ENCODE results near the gene MAP3K9. TPM values are rescaled to one million over a fixed set of nuclear protein-coding genes. Genes with fewer than 3 reads are reported as not detected.

MAP3K9 gene
- total RNA-seq, 2 experiments from 2014 or later: 4.2 to 6.4 TPM

DNA sequence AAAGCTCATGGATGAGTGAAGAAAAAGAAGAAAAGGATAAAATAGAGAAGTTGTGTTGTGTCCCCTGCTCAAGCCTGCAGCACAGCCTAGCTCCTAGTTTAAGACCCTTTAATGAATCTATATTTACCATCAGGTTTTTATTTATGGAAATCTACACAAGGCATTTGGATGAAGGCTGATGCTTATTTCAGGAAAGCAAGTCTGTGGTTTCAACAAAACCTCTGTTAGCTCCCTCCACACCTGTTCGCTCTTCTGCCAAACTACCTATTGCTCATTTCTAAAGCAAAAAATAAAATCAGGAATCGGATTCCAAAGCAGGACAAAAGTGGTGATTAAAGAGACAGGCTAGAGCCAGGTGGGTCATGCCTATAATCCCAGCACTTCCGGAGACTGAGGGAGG, 18.9 kb upstream of the MAP3K9 start:
- Histone ChIP-seq H3K9me3 (ENCODE audit: low read length) (no peaks in the 10 kb centered on the region), H3K27ac (ENCODE audit: low read depth, low read length, poor library complexity, severe bottlenecking) (no peak overlapping the region), H3K4me1 (ENCODE audit: insufficient read depth, low read length, poor library complexity, severe bottlenecking) (no peaks in the 10 kb centered on the region), H4K20me1 (ENCODE audit: insufficient read depth, low read length) (no peaks in the 10 kb centered on the region), H2AFZ (ENCODE audit: low read length) (no peak overlapping the region), H3K4me2 (ENCODE audit: low read length) (no peak overlapping the region), H3K79me2 (ENCODE audit: insufficient read depth, low read depth, low read length) (no peaks in the 10 kb centered on the region), H3K4me3 (ENCODE audit: low read depth, low read length, poor library complexity, severe bottlenecking) (no peak overlapping the region), H3K36me3 (ENCODE audit: insufficient read depth, low read length) (no peaks in the 10 kb centered on the region), H3K9me2 (ENCODE audit: insufficient read depth, low read length) (no peaks in the 10 kb centered on the region)
- intact Hi-C loops (cut with micrococcal nuclease; ENCODE audit: unreplicated experiment): no loop called here
- TF ChIP-seq, protein P1, sequence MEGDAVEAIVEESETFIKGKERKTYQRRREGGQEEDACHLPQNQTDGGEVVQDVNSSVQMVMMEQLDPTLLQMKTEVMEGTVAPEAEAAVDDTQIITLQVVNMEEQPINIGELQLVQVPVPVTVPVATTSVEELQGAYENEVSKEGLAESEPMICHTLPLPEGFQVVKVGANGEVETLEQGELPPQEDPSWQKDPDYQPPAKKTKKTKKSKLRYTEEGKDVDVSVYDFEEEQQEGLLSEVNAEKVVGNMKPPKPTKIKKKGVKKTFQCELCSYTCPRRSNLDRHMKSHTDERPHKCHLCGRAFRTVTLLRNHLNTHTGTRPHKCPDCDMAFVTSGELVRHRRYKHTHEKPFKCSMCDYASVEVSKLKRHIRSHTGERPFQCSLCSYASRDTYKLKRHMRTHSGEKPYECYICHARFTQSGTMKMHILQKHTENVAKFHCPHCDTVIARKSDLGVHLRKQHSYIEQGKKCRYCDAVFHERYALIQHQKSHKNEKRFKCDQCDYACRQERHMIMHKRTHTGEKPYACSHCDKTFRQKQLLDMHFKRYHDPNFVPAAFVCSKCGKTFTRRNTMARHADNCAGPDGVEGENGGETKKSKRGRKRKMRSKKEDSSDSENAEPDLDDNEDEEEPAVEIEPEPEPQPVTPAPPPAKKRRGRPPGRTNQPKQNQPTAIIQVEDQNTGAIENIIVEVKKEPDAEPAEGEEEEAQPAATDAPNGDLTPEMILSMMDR (conservative IDR thresholded peaks at IDR 0.05; ENCODE audit: low read length): no peak
- no peak for TF ChIP-seq EZH2phosphoT487 (IDR thresholded peaks at IDR 0.05; ENCODE audit: borderline replicate concordance, low read depth, low read length)
- BruUV-seq (replicated peaks): no TSS peak
- ChIA-PET POLR2A (interaction anchor here (0.7 to 1.6 kb wide), 4 partner anchors 10 to 665 kb away, joined by 3 to 6 read pairs (median 4); no protein-coding TSS in a partner anchor), CTCF (ENCODE audit: unreplicated experiment) (no interaction called here)
- no peak for DNase-seq (ENCODE audit: low spot score)

DNA sequence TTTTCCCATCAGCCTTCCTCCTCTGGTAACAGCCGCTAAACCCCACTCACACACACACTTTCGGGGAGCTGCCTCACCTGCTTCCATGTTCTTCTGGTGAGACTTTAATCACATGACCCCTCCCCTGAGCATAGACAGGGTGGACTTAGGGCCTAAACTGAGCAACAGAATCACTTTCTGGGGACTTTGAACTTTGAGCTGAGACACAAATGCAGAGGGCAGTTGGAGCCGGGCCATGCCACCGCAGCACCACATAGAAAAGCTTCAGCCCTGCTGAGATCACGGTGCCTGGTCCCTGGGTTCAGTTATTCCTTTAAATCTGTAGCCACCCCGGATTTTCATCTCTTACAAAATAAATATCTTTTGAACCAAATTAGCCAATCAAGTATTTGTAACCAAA, 18.4 kb upstream of the MAP3K9 start:
- Histone ChIP-seq H3K4me2 (ENCODE audit: low read length) (no peak overlapping the region), H3K9me2 (ENCODE audit: insufficient read depth, low read length) (no peaks in the 10 kb centered on the region), H3K79me2 (ENCODE audit: insufficient read depth, low read depth, low read length) (no peaks in the 10 kb centered on the region), H3K9me3 (ENCODE audit: low read length) (no peaks in the 10 kb centered on the region), H3K4me3 (ENCODE audit: low read depth, low read length, poor library complexity, severe bottlenecking) (no peak overlapping the region), H3K27ac (ENCODE audit: low read depth, low read length, poor library complexity, severe bottlenecking) (no peak overlapping the region), H3K4me1 (ENCODE audit: insufficient read depth, low read length, poor library complexity, severe bottlenecking) (no peaks in the 10 kb centered on the region), H2AFZ (ENCODE audit: low read length) (no peak overlapping the region), H3K36me3 (ENCODE audit: insufficient read depth, low read length) (no peaks in the 10 kb centered on the region), H4K20me1 (ENCODE audit: insufficient read depth, low read length) (no peaks in the 10 kb centered on the region)
- ChIA-PET POLR2A (interaction anchor here (0.6 to 1.6 kb wide), 5 partner anchors 10 to 664 kb away, joined by 3 to 6 read pairs (median 3); no protein-coding TSS in a partner anchor), CTCF (ENCODE audit: unreplicated experiment) (interaction anchor here (0.6 kb wide), 1 partner anchor 976 kb away, joined by 4 read pairs; no protein-coding TSS in a partner anchor)
- TF ChIP-seq EZH2phosphoT487 (IDR thresholded peaks at IDR 0.05; ENCODE audit: borderline replicate concordance, low read depth, low read length): no peak
- TF ChIP-seq, protein P1 (conservative IDR thresholded peaks at IDR 0.05; ENCODE audit: low read length): no peak
- BruUV-seq (replicated peaks): no TSS peak
- intact Hi-C loops (cut with micrococcal nuclease; ENCODE audit: unreplicated experiment): no loop called here
- DNase-seq (ENCODE audit: low spot score): no peak

DNA sequence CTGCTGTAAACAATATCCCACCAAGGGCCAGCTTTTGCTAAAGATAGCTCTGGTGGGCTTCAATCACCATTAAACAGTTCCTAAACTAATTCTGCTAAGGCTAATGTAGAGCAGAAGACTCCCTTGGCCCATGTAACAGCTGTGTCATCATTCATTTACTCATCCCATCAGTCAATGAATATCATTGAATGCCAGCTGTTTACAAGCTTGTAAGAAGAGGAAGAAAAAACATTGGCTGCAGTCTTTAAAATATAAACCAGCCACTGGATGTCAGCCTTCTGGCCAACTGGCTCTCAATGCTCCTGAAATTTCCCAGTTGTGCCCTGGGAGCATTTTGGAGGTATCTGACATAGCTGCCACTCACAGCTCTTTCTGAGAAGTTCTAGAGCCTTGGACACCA, 18.0 kb upstream of the MAP3K9 start:
- Histone ChIP-seq H3K36me3 (ENCODE audit: insufficient read depth, low read length) (no peaks in the 10 kb centered on the region), H3K4me3 (ENCODE audit: low read depth, low read length, poor library complexity, severe bottlenecking) (no peak overlapping the region), H3K9me3 (ENCODE audit: low read length) (no peaks in the 10 kb centered on the region), H3K79me2 (ENCODE audit: insufficient read depth, low read depth, low read length) (no peaks in the 10 kb centered on the region), H4K20me1 (ENCODE audit: insufficient read depth, low read length) (no peaks in the 10 kb centered on the region), H3K4me1 (ENCODE audit: insufficient read depth, low read length, poor library complexity, severe bottlenecking) (no peaks in the 10 kb centered on the region), H3K9me2 (ENCODE audit: insufficient read depth, low read length) (no peaks in the 10 kb centered on the region), H2AFZ (ENCODE audit: low read length) (no peak overlapping the region), H3K4me2 (ENCODE audit: low read length) (no peak overlapping the region), H3K27ac (ENCODE audit: low read depth, low read length, poor library complexity, severe bottlenecking) (no peak overlapping the region)
- DNase-seq (ENCODE audit: low spot score): no peak
- no TSS peak for BruUV-seq (replicated peaks)
- intact Hi-C loops (cut with micrococcal nuclease; ENCODE audit: unreplicated experiment): no loop called here
- TF ChIP-seq, protein P1 (conservative IDR thresholded peaks at IDR 0.05; ENCODE audit: low read length): no peak
- no peak for TF ChIP-seq EZH2phosphoT487 (IDR thresholded peaks at IDR 0.05; ENCODE audit: borderline replicate concordance, low read depth, low read length)
- ChIA-PET POLR2A (interaction anchor here (0.6 to 1.6 kb wide), 5 partner anchors 9 to 664 kb away, joined by 3 to 6 read pairs (median 3); no protein-coding TSS in a partner anchor), CTCF (ENCODE audit: unreplicated experiment) (interaction anchor here (0.6 kb wide), 1 partner anchor 975 kb away, joined by 4 read pairs; no protein-coding TSS in a partner anchor)

All from OCI-LY7 (cell line).